Right cardiac atrium (tissue), 5 donors: ENCODE data around the gene KCNH3. TPM values are rescaled to one million over a fixed set of nuclear protein-coding genes. Genes with fewer than 3 reads are reported as not detected.
A peak's percentile ranks its signal among the peaks of the same experiment; 100 is the strongest.

Experiments
- ATAC-seq, 2 donors: fragments of 200-7000 bp; cut with Tn5 transposase; one replicate each; pipeline versions ENCODE4 v1.8.0 to v1.9.1; 2020; ENCODE audit warnings: moderate library complexity in 2 of 2, mild to moderate bottlenecking in 1 of 2
- DNase-seq, 3 donors: peaks; one replicate each; pipeline ENCODE4 v3.0.0-alpha.2; 2020
- H3K27ac ChIP-seq: one replicate; pipeline ENCODE4 v1.5.1; 2013; ENCODE audit warnings: mild to moderate bottlenecking, low read length, control low read depth, moderate library complexity
- H3K27me3 ChIP-seq: one replicate; pipeline ENCODE4 v1.6.1; 2013; ENCODE audit not compliant: control insufficient read depth, insufficient read depth
- H3K4me1 ChIP-seq: one replicate; pipeline ENCODE4 v1.6.1; 2013; ENCODE audit warnings: low read length; ENCODE audit not compliant: control insufficient read depth, insufficient read depth
- H3K4me3 ChIP-seq: one replicate; pipeline ENCODE4 v1.5.1; 2013; ENCODE audit warnings: low read length, control low read depth
- H3K9me3 ChIP-seq: one replicate; pipeline ENCODE4 v1.6.1; 2013; ENCODE audit warnings: low read length; ENCODE audit not compliant: control insufficient read depth
- WGBS: extraction: QIAGEN DNeasy Blood & Tissue Kit; methylation state at CpG from one replicate; pipeline ENCODE4 v1.1.7; 2013; 5-methylcytosine and 5-hydroxymethylcytosine counted together
- intact Hi-C, 4 donors: fragments of 100-400 bp; cut with DNase I; formaldehyde crosslinking; loops; one replicate each; pipeline versions ENCODE4 v1.11.0 to v1.14.0; 2022 to 2023
- polyA plus RNA-seq: library from polyadenylated mRNA; stranded (reverse); fragments of 200-250 nt; gene quantifications from one replicate; pipeline ENCODE4 v1.2.3, GENCODE V29; 2013
- total RNA-seq, 4 donors: library from RNA; stranded (reverse); fragmentation: NEBNext Ultra II Directional; extraction: Animal tissue kit (Norgen Biotek cat#: 25700); gene quantifications; one replicate each; pipeline ENCODE4 v1.2.1, GENCODE V29; 2021
- donor health status: healthy with polysubstance abuse.
- donor health status: DM: no; HTN: yes; CAD: no.
- donor health status: DM: no; HTN: no; CAD: no.
- donor health status: DM: no; HTN: yes; CAD: no; lungs with severe emphysema.
- donor health status: DM: yes; HTN: yes; CAD: no.

Gene KCNH3
- total and polyA plus RNA-seq, 5 donors = 0.75 to 4.4 (median 1.4) TPM

DNA sequence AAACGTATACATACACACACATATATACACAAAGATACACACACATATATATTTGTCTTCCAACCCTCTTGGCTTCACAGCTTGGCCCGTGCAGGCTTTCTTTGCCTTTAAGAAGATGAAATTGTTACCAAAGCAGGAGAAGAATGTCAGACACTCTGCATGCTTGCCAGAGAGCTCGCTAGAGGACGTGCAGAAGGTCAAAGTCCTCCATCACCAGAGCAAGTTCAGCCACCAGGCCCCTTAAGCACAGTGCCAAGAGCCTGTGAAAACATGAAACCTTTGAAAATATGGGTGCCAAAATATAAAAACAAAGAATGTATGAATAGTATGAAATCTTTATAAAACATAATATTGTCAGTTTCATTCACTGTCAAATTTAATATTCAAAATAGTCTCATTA is 44.0 kb downstream of the KCNH3 start:
- peak in 2 of 3 donors; percentile 37 to 76 for DNase-seq
- Histone ChIP-seq H3K27ac (no peak overlapping the region), H3K27me3 (no peaks in the 10 kb centered on the region), H3K9me3 (no peaks in the 10 kb centered on the region), H3K4me3 (no peak overlapping the region), H3K4me1 (peaks cover 12% of the 10 kb centered on the region)
- intact Hi-C loops = loop anchor here in 2 of 4 donors (5.0 to 10.0 kb wide), 2 partner anchors 39 to 228 kb away; partner anchors contain the start of gene PRPF40B (in 1 of the 2)
- WGBS = 32% methylated on average over 4 of the region's 4 CpGs
- peak; percentile 53 to 71 for ATAC-seq

GRCh38 chr12:49583366-49584094 is 44.7 kb downstream of the KCNH3 start:
- Histone ChIP-seq H3K4me3 (no peak overlapping the region), H3K27me3 (no peaks in the 10 kb centered on the region), H3K27ac (peak overlapping the region; percentile 75), H3K9me3 (no peaks in the 10 kb centered on the region), H3K4me1 (peaks cover 12% of the 10 kb centered on the region)
- 54% methylated on average over 13 of the region's 13 CpGs for WGBS
- no peak for ATAC-seq
- no peak for DNase-seq
- intact Hi-C loops = loop anchor here in 2 of 4 donors (5.0 to 10.0 kb wide), 2 partner anchors 39 to 229 kb away; partner anchors contain the start of gene PRPF40B (in 1 of the 2)

- 61% methylated on average over 7 of the region's 7 CpGs for WGBS
- Histone ChIP-seq H3K4me1 (peaks cover 12% of the 10 kb centered on the region), H3K4me3 (no peak overlapping the region), H3K27ac (no peak overlapping the region), H3K9me3 (no peaks in the 10 kb centered on the region), H3K27me3 (no peaks in the 10 kb centered on the region)
- DNase-seq (no peak), ATAC-seq (no peak)
- intact Hi-C loops = loop anchor here in 2 of 4 donors (5.0 to 10.0 kb wide), 2 partner anchors 38 to 230 kb away; partner anchors contain the start of gene PRPF40B (in 1 of the 2)
These were observed 45.8 kb downstream of the KCNH3 start for GRCh38 chr12:49584591-49584990.

- WGBS = 77% methylated on average over 16 of the region's 16 CpGs
- ATAC-seq (no peak), DNase-seq (no peak)
- Histone ChIP-seq H3K27ac (no peak overlapping the region), H3K27me3 (no peaks in the 10 kb centered on the region), H3K4me1 (peaks cover 7% of the 10 kb centered on the region), H3K4me3 (no peak overlapping the region), H3K9me3 (no peaks in the 10 kb centered on the region)
- intact Hi-C loops = loop anchor here in 1 of 4 donors (10.0 kb wide), 1 partner anchor 231 kb away; no protein-coding TSS in a partner anchor
These were observed 46.9 kb downstream of the KCNH3 start for GRCh38 chr12:49585477-49586459.

DNA sequence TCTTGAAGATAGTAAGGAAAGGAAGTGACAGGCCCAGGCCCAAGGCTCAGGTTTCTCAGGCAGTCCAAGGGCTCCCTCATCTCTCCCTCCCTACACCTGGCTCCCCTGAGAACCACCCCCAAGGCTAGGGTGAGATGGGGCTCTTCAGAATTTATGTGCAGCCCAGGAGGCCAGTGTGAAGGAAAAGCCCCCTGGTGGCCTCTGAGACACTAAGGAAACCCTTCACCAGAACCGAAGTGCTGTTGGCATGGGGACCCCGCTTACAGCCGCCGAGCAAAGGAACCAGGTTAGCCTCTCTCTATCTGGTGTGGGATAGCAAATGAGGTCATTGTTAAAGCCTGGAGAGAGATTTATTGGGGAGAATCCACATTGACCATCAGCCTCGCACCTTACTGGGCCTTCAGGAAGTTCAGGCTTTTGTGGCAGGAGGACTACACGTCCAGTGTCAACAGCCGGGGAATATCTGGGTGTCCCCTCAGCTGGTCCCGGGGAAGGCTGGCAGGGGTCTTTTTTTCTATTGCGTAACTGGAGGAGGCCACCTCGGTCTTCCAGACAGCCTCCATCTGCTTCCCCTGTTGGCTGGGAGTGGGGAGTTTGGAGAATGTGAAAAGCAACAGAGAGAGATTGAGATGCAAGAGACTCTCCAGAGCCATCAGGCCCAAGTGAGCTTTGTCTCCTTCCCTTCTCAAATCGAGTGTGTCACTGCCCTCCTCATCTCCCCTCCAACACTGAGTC is 48.5 kb downstream of the KCNH3 start:
- DNase-seq = no peak
- peaks cover 6% of the 10 kb centered on the region for H3K4me1 ChIP-seq
- no peaks in the 10 kb centered on the region for H3K27me3 ChIP-seq
- H3K4me3 ChIP-seq = no peak overlapping the region
- H3K9me3 ChIP-seq = no peaks in the 10 kb centered on the region
- no peak for ATAC-seq
- intact Hi-C loops = loop anchor here in 1 of 4 donors (10.0 kb wide), 1 partner anchor 233 kb away; no protein-coding TSS in a partner anchor
- 84% methylated on average over 11 of the region's 11 CpGs for WGBS
- no peak overlapping the region for H3K27ac ChIP-seq

GRCh38 chr12:49588281-49588680 is 49.5 kb downstream of the KCNH3 start:
- peaks cover 6% of the 10 kb centered on the region for H3K4me1 ChIP-seq
- no peak for ATAC-seq
- intact Hi-C loops = loop anchor here in 1 of 4 donors (10.0 kb wide), 1 partner anchor 233 kb away; no protein-coding TSS in a partner anchor
- H3K9me3 ChIP-seq = no peaks in the 10 kb centered on the region
- H3K4me3 ChIP-seq = no peak overlapping the region
- no peak overlapping the region for H3K27ac ChIP-seq
- no peaks in the 10 kb centered on the region for H3K27me3 ChIP-seq
- DNase-seq = no peak
- WGBS = 86% methylated on average over 7 of the region's 7 CpGs

- H3K4me3 ChIP-seq = no peak overlapping the region
- H3K9me3 ChIP-seq = no peaks in the 10 kb centered on the region
- H3K27me3 ChIP-seq = no peaks in the 10 kb centered on the region
- DNase-seq (peak in 2 of 3 donors; percentile 69 to 78), ATAC-seq (no peak)
- H3K4me1 ChIP-seq = peaks cover 3% of the 10 kb centered on the region
- 66% methylated on average over 4 of the region's 4 CpGs for WGBS
- no peak overlapping the region for H3K27ac ChIP-seq
- intact Hi-C loops = loop anchor here in 1 of 4 donors (10.0 kb wide), 1 partner anchor 234 kb away; no protein-coding TSS in a partner anchor
These were observed 50.1 kb downstream of the KCNH3 start for GRCh38 chr12:49588721-49589516.

GRCh38 chr12:49598527-49598926 is 59.7 kb downstream of the KCNH3 start:
- DNase-seq (no peak), ATAC-seq (no peak)
- H3K27me3 ChIP-seq = no peaks in the 10 kb centered on the region
- 83% methylated on average over 10 of the region's 10 CpGs for WGBS
- no peaks in the 10 kb centered on the region for H3K4me1 ChIP-seq
- H3K27ac ChIP-seq = no peak overlapping the region
- no peaks in the 10 kb centered on the region for H3K9me3 ChIP-seq
- intact Hi-C loops = no loop called here
- H3K4me3 ChIP-seq = no peak overlapping the region

- H3K27ac ChIP-seq = no peak overlapping the region
- no peak overlapping the region for H3K4me3 ChIP-seq
- no peaks in the 10 kb centered on the region for H3K4me1 ChIP-seq
- no peaks in the 10 kb centered on the region for H3K9me3 ChIP-seq
- DNase-seq (no peak), ATAC-seq (no peak)
- intact Hi-C loops = no loop called here
- H3K27me3 ChIP-seq = no peaks in the 10 kb centered on the region
- WGBS = 93% methylated on average over 8 of the region's 8 CpGs
These were observed 61.1 kb downstream of the KCNH3 start for GRCh38 chr12:49599961-49600360.

GRCh38 chr12:49603721-49604120 is 64.9 kb downstream of the KCNH3 start:
- no peaks in the 10 kb centered on the region for H3K9me3 ChIP-seq
- no peak for ATAC-seq
- no peaks in the 10 kb centered on the region for H3K4me1 ChIP-seq
- 86% methylated on average over 1 of the region's 1 CpG for WGBS
- intact Hi-C loops = no loop called here
- H3K27ac ChIP-seq = no peak overlapping the region
- H3K27me3 ChIP-seq = no peaks in the 10 kb centered on the region
- H3K4me3 ChIP-seq = no peak overlapping the region
- DNase-seq = no peak
